Epithelial cell of prostate (primary cell): ENCODE data around the gene TRPC4.

Experiments
- DNase-seq: peaks from one replicate; pipeline ENCODE4 v3.0.0-alpha.2; 2011; ENCODE audit warnings: low read depth, low spot score
- H3K27ac ChIP-seq: fragments of 450-650 bp; 2 replicates; pipeline ENCODE4 v1.5.1; 2017; ENCODE audit warnings: mild to moderate bottlenecking

The TRPC4 gene

GRCh38 chr13:37736045-37736444 lies 133.5 kb downstream of the TRPC4 start:
- no peak overlapping the region for H3K27ac ChIP-seq
- DNase-seq, result no peak

DNA sequence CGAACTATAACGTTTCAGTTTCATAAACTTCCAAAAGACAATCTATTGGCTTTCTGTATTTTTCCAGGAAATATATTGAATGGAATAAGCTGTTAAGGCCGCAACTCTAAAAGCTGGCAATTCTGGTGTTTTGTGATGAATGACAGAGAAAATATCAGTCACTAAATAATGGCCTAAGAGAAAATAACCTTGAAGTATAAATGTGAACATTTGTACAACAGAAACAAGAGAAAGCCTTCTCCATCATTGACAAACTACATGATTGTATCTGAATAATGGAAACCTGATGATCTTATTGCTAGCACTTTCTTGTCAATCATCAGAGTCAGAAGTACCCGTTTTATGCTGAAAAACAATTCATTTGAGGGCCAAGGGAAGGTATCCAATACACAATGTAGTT lies 134.3 kb downstream of the TRPC4 start:
- DNase-seq, result no peak
- no peak overlapping the region for H3K27ac ChIP-seq

GRCh38 chr13:37729876-37730275 lies 139.7 kb downstream of the TRPC4 start:
- DNase-seq, result no peak
- H3K27ac ChIP-seq, result no peak overlapping the region

GRCh38 chr13:37716420-37717195 lies 153.0 kb downstream of the TRPC4 start:
- H3K27ac ChIP-seq, result no peak overlapping the region
- no peak for DNase-seq

DNA sequence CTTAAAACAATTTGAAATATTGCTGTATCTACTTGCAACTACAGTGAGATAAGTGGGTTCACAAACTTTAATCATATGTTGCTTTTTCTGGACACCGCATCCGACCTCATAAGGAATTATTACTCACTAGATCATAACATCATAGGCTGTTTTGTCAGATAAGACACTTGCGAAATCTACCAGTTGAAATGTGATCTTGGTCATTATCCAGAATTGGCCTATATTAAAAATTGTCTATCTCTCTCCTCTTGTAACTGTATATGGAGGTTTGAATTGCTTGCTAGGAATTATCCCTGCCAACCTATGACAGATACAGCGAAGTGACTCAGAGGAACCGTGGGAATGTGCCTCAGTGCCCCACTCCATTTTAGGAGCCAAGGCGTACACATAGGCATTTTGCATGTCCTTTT lies 154.0 kb downstream of the TRPC4 start:
- DNase-seq, result no peak

GRCh38 chr13:37709318-37709717 lies 160.3 kb downstream of the TRPC4 start:
- no peak for DNase-seq
- H3K27ac ChIP-seq, result no peak overlapping the region

More for the DNA sequence above, 154.0 kb downstream of the TRPC4 start:
- H3K27ac ChIP-seq, result no peak overlapping the region

DNA sequence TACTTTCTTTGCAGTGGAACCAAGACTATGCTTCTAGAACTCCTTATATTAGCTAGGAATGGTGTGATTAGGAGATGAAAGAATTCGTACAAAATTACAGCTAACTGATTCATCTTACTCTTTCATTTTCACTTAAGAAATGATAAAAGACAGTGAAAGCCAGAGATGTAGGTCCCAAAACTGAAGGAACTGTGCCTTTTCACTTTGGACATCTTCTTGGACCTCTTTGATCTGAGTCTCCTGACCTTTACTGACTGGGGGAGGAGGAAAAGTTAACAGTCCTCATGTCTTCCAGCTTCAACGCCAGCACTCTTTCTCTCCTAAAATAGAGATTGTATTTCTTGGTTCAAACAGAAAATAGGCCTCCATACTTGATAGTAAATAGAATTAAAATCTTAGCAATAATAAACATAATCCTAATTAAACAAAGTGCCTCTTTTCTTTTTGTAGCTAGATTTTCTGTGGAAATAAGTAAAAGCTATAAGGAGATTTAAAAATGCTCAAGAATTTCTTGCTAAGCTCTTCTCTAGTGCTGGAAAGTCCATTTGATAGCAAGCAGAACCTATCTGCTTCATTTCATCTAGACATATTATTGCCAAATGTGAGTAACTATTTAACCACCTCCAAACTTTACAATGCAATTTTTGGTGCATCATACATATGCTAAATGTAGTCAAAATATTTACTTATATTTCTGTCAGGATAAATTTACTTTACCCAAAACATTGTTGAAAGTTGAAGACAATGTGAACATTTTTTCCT lies 161.7 kb downstream of the TRPC4 start:
- no peak for DNase-seq
- no peak overlapping the region for H3K27ac ChIP-seq

DNA sequence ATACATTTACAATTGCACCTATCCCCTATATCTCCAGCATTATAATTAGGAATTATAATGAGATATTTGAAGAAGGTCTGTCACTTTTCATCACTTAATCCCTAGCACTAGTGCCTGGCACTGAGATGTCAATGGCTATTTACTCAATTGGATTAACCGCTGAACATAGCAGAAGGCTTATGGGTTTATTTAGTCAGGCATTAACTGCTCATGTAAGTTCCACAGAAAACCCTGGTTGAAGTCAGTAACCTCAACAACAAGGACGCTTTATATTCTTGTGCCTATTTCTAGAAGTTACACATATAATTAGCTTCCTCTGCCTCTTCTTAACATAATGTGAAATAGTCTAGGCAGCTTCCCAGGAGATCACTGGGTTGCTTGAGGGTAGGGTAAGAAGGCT lies 163.5 kb downstream of the TRPC4 start:
- no peak for DNase-seq

DNA sequence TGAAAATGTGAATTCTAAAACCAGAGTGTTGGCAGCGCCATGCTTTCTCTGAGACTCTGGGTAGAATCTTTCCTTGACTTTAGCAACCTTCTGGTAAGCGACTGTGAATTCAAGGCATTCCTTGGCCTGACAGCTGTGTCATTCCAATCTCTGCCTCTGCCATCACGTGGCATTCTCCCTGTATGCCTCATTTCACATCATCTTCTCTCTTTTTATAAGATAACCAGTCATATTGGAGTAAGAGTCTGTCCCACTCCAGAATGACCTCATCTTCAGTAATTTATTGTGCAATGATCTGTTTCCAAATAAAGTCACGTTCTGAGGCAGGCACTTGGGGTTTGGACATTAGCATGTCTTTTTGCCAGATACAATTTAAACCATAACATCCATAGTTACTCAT lies 167.6 kb downstream of the TRPC4 start:
- H3K27ac ChIP-seq, result no peak overlapping the region
- peak; percentile 20 for DNase-seq

More for the DNA sequence above, 163.5 kb downstream of the TRPC4 start:
- no peak overlapping the region for H3K27ac ChIP-seq

- no peak overlapping the region for H3K27ac ChIP-seq
- DNase-seq, result no peak
These were observed 168.3 kb downstream of the TRPC4 start for GRCh38 chr13:37701306-37701705.

- no peak overlapping the region for H3K27ac ChIP-seq
- no peak for DNase-seq
These were observed 168.7 kb downstream of the TRPC4 start for GRCh38 chr13:37700887-37701286.

DNA sequence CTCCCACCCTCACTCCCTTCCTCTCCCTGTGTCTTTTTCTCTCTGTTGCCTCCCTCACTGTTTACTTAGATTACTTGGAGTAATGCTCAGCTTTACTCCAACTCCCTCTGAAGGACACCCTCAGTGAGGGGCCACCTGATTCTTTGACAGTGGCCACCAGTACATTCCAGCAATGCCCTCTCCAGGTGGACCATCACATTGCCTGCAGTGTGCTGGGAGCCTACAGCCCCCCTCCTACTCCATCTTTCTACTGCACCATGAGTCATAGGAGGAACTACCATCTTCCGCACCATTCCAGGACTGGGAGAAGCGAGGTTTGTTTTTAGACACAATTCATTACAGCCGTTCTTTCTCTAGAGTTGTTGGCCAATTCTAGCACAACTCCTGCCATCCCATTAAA lies 174.4 kb downstream of the TRPC4 start:
- no peak for DNase-seq
- no peak overlapping the region for H3K27ac ChIP-seq

DNA sequence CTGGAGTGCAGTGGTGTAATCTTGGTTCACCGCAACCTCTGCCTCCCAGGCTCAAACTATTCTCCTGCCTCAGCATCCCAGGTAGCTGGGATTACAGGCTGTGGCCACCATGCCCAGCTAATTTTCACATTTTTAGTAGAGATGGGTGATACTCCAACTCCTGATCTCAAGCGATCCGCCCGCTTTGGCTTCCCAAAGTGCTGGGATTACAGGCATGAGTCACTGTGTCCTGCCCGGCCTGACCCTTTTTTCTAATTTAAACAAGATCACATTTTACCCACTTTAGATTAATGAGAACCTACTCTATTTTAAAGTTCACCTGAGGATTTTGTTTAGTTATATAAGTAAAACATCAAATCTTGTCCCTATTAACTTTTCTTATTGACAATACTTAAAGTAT lies 179.2 kb downstream of the TRPC4 start:
- no peak for DNase-seq
- H3K27ac ChIP-seq, result no peak overlapping the region

- DNase-seq, result no peak
- H3K27ac ChIP-seq, result no peak overlapping the region
These were observed 183.1 kb downstream of the TRPC4 start for GRCh38 chr13:37686501-37686900.

GRCh38 chr13:37685206-37685605 lies 184.4 kb downstream of the TRPC4 start:
- DNase-seq, result no peak
- no peak overlapping the region for H3K27ac ChIP-seq

DNA sequence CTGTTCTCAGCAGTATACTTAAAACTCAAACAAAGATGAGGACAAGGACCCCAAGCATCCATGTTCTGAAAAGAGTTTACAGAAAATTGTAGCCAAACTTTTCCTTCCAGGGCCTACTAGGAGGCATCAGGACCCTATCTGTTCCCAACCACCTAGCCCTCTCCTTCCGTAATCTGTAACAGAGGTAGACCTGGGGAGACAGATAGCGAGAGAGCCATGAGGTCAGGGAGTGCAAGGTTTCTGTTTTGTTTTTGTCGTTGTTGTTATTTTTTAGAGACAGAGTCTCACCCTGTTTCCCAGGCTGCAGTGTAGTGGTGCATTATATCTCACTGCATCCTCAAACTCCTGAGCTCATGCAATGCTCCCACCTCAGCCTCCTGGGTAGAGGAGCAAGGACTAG lies 187.1 kb downstream of the TRPC4 start:
- no peak for DNase-seq
- H3K27ac ChIP-seq, result no peak overlapping the region

GRCh38 chr13:37681281-37682032 lies 188.1 kb downstream of the TRPC4 start:
- no peak overlapping the region for H3K27ac ChIP-seq
- no peak for DNase-seq

GRCh38 chr13:37680137-37680536 lies 189.4 kb downstream of the TRPC4 start:
- H3K27ac ChIP-seq, result no peak overlapping the region

DNA sequence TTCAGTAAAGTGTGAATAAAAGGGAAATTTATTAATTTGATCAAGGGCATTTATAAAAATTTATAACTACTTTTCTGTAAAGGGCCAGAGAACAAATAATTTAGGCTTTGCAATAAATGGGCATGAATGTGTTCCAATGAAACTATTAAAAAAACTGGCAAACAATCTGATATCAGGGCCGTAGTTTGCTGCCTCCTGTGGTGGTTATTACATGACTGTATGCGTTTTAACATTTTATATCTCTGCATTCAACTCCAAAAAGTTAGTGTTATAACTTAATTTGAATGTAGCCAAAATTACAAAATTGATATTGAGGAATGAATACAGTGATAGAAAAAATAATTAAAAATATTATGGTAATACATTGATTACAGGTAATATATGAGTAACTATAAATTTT lies 190.5 kb downstream of the TRPC4 start:
- no peak for DNase-seq

More at GRCh38 chr13:37680137-37680536, 189.4 kb downstream of the TRPC4 start:
- no peak for DNase-seq

GRCh38 chr13:37669845-37670244 lies 199.7 kb downstream of the TRPC4 start:
- H3K27ac ChIP-seq, result no peak overlapping the region
- DNase-seq, result no peak

More for the DNA sequence above, 190.5 kb downstream of the TRPC4 start:
- H3K27ac ChIP-seq, result no peak overlapping the region

- no peak for DNase-seq
- no peak overlapping the region for H3K27ac ChIP-seq
These were observed 201.9 kb downstream of the TRPC4 start for GRCh38 chr13:37667702-37668101.
